GM21576 (cell line): Measurements from ENCODE around the gene FDPS.

ENCODE experiments used
- ATAC-seq: cut with Tn5 transposase; IDR thresholded peaks from one replicate; pipeline ENCODE4 v1.9.1; 2021; ENCODE audit warnings: mild to moderate bottlenecking, moderate library complexity; ENCODE audit not compliant: unreplicated experiment

The FDPS gene

DNA sequence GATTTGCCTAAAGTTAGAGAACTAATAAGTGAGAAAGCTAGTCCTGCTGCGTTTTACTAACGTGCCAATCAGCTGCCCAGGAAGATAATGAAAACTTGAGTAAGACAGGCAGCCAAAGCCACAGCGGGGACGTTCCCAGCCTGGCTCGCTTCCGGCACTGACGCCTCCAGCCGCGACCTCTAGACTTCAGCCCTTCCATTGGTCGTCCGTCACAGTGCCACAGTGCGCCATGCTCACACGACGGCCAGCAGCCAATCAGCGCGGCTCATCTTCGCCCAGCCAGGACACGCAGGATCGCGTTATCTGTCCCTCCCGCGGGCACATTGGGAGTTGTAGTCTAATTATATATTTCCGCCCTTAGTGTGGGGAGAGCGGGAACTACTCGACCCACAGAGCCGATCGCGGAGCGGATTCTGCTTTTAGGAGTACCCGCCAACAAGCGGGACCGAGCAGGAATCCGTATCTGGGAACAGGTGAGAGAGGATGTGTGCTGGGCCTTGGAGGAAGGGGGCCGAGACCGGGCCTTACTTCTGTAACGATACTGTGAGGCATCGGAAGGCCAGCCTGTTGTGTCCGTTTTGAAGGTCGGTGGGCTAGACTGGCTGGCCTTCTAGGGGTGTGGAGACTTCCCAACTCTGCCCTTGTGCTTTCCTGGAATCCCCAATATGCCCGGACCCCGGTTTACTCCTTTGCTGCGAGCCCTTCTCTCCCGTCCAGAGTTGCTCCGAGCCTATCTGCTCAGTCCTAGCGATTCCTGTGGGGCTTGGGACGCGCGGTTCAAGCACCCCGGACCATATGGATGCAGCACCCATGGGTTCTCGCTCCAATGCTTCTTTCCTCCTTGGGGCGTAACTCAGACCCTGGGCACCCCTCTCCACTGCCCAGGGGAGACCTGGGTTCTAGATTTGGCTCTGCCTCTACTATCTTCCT lies at the start of gene FDPS:
TSS of gene FDPS (plus strand) at position 374 of the 930 bp plus-strand sequence. CDS start 924 bp downstream, outside the sequence.
- peak; percentile 96 for ATAC-seq

GRCh38 chr1:155260276-155260675 lies 48.4 kb upstream of the FDPS start:
- ATAC-seq, result no peak

DNA sequence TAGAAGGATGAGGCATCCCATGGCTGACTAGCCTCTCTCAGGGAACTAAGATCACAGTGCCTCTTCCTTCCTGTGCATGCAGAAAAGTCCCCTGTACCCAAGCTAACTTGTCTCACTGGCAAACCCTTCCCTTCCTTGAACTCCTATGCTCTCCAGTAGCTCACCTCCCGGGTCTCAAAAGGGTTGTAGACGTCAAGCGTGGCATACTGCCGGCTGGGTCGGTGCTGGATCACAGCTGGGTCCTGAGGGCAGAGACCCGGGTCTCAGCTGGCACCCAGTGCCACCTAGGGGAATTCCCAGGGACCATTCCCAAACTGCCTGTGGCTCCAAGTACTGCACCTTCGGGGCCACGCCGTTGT lies 47.2 kb upstream of the FDPS start:
- no peak for ATAC-seq

DNA sequence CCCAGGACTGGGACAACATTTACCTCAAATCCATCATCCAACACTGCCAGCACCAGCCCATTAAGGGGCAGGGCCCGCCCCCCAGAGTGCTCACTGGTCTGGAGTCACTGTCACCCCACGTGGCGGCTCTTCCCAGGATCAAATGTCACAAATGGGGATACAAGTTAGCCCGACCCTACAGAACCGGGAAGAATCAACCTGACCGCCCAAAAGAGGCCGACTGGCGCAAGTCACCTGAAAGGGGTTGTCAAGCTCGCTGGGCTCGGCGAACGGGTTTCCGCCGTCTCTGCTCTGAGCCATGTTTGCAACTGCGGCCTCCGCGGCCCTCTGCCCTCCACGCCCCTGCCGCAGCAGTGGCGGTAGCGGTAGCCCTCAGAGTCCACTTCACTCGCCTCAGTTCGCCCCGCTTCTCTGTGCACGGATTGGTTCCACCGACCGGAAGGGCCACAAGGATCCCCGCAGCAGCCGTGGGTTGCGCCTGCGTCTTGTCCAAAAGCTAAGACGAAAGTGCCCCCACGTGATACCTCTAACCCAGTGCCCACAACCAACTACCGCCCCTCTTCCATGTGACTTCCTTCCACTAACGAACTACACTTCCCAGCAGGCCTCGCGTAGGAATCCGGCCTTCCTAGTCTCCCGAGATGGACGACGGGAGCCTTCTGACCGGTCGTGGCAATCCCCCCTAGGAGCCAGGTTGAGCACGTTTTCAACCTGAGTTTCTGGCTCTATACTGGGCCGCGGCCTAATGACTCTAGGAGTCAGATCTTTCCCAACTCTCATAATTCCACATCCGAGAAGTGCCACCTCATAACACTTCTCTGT lies 46.6 kb upstream of the FDPS start, which contains the start of gene SCAMP3:
TSS of gene SCAMP3 (minus strand) at position 509 of the 822 bp plus-strand sequence. CDS start at position 300, 209 bp downstream.
- peak; percentile 79 for ATAC-seq

DNA sequence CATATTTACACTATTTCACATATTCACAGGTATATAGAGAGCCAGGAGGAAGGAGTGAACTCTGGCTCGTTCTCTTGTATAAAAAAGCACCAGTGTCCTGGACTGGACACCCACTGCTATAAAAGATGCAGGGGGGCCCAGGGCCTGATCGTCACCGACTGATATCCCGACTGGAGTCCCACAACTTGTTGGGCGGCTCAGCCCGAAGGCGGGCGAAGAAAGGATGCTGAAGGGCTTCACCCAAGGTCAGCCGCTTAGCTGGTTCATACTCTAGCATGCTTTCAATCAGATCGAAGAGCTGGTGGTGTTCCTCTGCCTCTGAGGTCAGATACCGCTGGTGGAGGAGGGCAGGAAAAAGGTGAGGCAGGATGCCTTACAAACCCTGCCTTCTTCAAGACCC lies 45.6 kb upstream of the FDPS start:
- no peak for ATAC-seq

DNA sequence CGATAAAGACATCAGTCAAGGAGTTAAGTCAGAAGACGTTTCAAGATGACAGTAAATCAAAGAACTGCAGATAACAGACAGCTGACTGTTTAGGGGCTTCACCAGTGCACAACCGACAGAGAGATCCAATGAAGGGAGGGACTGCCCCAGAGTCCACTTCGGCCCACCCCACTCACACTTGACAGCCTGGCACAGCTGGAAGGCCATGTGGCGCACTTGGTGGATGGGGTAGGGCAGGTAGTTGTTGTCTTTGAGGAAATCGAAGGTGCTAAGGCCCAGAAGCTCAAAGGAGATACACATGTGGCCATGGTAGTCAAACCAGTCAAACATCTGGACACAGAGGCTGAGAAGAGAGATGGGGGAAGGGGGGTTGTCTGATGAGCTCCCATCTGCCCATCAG lies 42.1 kb upstream of the FDPS start:
- no peak for ATAC-seq

DNA sequence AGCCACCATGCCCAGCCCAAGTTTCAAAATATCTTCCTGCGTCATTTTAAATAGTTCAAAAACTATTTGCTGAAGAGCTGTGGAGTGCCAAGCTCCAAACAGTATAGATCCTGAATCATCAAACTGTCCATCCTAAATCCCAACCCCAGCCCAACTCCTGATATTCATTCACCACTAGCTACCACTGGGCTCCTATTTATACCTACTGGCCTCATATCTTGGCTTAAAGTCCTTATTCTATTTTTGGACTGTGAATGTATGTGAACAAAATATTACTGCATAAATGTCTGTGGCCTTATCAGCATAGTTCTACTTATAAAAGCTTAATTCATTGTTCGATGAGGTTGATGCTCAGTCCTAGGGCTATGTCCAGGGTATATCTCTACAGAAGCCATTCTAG lies 41.3 kb upstream of the FDPS start:
- no peak for ATAC-seq

DNA sequence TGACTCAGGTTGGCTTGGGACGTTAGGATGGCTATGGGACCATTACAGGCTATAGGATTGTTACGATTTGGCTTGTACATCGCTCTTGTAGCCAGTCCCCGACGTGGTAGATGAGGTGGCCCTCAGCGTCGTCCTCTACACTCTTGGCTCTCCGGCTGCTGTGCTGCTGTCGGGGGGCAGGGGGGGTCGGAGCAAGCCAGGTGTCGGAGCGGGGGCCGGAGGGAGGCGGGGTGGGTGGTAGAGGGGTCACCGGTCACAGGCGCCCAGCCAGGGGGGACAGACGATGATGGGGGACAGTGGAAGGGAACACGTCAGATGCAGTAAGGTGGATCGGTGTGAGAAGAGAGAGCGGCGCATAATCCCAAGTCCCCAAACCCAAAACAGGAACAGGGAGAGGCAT lies 40.0 kb upstream of the FDPS start:
- no peak for ATAC-seq

- no peak for ATAC-seq
These were observed 39.3 kb upstream of the FDPS start for GRCh38 chr1:155269381-155269780.

DNA sequence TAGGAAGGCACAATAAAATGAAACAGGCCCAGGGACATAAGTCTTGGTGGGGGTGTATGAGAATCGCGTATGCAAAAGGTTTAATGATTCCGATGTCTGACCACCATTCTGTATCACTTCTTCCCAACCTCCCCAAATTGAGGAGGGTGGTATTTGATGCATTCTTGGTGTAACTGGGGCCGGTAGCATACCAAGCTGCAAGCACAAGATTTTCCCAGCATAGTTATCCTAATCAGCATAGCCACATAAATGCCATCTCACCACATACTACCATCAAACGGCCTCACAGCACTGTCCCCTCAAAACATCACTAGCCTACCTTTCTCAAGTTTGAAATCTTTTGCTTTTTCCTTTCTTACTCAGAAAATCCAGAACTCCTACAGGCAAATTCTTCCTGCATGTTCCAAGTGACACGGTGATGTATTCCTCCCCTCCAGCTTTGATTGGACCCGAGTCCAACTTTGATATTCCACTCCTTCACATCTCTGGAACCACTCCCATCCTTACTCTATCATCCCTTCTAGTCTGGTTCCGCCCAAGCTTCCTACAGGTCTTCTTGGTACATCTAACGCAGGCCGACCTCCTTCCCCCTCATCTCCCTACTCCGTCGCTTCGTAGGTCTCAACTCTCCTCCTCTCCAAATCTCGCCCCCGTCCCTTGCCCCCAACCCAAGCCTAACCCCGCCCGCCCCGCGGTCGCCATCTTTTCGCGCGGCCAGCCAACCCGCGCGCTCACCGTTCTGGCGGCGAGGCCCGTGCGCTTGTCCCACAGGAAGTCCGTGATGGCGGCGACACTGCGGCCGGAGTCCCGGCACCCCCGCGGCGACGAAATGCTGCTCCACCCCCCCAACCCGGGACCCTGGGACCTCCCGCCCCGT lies 36.0 kb upstream of the FDPS start:
- ATAC-seq, result peak; percentile 31

DNA sequence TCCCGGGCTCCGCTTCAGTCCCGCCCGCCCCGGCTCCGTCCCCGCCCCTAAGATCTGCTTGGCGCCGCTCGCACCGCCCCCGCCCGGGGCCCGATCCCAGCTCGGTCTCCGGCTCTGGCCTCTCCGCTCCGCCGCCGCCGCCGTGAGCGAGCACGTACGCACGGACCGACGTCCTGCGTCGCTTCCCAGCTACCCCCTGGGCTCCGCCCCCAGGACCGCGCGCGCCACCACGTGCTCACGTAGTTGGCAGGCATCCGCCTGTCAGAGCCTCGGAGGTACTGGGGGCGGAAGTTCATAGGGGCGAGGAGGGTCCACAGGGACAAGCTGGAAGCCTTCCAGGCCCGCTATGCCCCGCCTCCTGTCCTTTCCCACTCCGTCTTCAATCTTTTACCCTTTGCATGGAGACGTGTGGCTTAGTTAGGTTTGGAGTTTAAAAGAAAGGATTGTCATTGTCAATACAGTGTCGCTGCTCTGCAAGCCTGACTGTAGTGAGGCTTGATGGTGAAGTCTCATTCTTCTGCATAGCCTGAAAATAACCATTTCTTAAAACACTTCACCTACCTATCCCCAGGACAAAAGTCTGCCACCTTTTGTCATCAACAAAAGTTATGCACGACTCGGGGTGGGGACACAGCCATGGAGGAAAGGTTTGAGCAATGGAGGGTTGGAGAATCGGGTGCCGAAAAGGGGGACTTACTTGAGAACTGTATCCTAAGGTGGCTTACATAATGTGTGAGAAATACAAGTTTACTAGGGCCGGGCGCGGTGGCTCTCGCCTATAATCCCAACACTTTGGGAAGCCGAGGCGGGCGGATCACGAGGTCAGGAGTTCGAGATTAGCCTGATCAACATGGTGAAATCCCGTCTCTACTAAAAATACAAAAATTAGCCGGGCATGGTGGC lies 35.1 kb upstream of the FDPS start, which contains the start of gene CLK2:
TSS of gene CLK2 (minus strand) at position 162 of the 903 bp plus-strand sequence. CDS start 2,527 bp downstream, outside the sequence.
- ATAC-seq, result peak; percentile 69

- ATAC-seq, result peak; percentile 60
These were observed 31.4 kb upstream of the FDPS start, which contains the start of gene HCN3 for GRCh38 chr1:155277070-155277901. HCN3 (plus strand) TSS chr1:155277463; CDS start chr1:155277591, 128 bp downstream.

DNA sequence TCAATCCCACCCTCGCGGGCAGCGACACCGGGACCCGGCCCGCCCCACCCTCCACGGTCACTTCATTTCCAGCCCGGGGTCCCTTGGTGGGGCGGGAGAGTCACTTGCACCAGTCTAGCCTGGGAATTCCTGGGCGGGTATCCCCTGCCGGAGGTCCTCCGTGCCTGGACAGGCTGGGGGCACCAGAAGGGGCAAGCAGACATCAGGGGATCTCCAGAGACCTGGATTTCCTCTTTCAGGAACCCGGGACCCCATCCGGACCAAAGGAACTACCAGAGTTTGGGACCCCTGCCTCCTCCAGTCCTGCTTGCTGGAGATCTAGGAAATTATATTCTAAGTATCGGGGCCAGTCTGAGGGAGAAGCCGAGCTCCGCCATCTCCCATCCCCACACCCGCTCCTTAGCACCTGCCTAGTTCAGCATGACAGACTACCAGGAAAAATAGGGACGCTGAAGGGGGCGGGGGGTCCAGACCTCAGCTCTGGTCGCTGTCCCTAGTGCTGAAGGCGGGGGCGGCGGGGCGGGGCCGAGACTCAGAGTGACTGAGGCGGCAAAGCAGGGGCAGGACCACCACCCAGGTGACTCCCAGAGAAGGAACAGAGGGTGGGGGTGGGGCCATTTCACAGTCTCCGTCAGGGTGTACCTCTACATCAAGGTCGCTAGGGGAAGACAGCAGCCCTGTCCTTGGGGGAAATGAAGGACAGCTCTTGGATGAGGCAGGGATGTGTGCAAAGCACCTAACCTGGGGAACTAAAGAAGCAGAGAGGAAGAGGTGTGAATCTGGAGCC lies 30.6 kb upstream of the FDPS start:
- no peak for ATAC-seq

- ATAC-seq, result no peak
These were observed 29.9 kb upstream of the FDPS start for GRCh38 chr1:155278689-155279160.

GRCh38 chr1:155279268-155279667 lies 29.4 kb upstream of the FDPS start:
- ATAC-seq, result no peak

GRCh38 chr1:155282488-155283091 lies 26.1 kb upstream of the FDPS start:
- no peak for ATAC-seq

- no peak for ATAC-seq
These were observed 24.2 kb upstream of the FDPS start for GRCh38 chr1:155284476-155284875.
